CD4-positive, alpha-beta T cell treated with Interleukin-6 at 100 ng/mL for 8 hours (primary cell): ENCODE data around the gene AEBP1.

Source experiments
- DNase-seq: peaks from one replicate; pipeline ENCODE4 v3.0.0-alpha.2; 2020; ENCODE audit warnings: mixed read lengths, low spot score

Gene AEBP1

DNA sequence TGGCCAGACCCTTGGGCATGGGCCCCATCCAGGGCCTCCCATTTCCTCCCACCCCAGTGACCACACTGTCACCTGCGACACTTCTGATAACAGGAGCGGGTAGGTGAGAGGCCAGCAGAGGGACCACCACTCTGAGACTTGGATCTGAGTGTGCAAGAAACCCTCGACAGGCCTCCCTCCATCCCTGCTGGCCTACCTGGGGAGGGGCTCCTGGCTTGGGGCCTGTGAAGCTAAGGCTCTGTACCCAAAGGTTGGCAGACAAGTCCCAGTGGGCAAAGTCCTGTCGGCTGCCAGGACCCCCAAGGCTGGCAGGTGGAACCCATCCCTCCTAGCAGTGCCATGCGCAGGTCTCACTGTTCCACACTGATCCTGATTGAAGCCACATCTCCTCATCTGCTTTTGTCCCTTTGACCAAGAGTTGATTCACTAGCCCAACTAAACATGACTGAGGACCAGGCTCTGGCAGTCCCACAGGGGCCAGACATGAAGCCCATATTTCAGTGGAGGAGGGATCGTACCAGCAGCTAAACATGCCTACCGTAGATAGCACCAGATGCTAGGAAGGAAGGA, 37.6 kb upstream of the AEBP1 start:
- DNase-seq = no peak

DNA sequence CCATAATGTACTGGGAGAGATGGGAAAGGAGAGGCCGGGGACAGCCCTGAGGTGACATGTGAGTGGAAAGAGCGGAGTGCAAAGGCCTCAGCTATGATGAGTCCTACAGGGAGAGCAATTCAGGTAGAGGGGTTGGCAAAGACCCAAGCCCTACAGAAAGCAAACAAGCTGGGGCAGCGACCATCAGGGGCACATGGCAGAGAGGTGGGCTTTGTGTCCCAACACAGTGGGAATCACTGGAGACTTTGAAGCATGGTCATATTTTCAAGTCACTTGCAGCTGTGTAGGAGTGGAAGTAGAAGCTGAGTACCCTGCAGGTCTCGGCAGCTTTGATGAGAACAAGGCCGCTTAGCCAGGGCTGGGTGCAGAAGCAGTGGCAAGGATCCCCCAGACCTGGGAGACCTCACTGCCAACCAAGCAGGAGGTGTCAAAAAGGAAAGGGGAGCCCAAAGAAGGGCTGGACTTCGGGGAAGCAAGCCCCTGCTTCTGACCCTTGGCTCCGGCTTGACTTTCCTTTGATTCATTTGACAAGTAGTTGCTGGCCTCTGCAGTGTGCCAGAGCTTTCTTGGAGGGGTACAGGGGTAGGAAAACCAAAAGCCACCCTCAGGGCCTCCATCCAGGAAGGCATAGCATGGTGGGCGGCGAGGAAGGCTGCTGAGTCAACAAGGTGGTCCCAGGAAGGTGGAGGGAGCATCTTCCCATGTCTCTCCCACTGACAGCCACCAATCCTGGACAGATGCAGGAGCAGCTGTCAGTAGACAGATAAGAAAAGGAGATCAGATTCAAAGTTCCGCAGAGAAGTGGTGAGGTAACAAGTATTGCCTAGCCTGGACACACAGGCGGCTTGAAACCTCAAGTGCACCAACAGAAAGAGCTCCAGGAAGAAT, 36.8 kb upstream of the AEBP1 start:
- no peak for DNase-seq

- DNase-seq = no peak
Observed at GRCh38 chr7:44068054-44068453, 36.1 kb upstream of the AEBP1 start.

DNA sequence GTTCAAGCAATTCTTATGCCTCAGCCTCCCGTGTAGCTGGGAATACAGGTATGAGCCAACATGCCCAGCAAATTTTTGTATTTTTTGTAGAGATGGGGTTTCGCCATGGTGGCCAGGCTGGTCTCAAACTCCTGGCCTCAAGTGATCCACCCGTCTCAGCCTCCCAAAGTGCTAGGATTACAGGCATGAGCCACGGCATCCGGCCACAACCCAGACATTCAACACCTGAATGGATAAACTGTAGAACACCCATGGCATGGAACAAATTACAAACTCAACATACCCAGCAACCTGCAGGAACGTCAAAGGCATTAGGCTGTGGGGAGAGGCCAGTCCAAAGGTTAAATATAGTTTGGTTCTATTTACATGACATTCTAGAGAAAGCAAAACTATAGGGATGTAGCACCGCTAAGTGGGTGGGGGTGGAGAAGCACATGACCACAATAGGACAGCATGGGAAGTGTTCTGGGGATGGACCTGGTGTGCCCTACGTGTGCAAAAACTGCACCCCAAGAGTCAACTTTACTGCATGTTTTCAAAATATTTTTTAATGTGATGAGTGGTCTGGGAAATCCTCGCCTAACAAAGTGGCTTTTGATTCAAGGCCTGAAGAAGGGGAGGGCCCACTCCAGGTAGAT, 32.3 kb upstream of the AEBP1 start:
- no peak for DNase-seq

DNA sequence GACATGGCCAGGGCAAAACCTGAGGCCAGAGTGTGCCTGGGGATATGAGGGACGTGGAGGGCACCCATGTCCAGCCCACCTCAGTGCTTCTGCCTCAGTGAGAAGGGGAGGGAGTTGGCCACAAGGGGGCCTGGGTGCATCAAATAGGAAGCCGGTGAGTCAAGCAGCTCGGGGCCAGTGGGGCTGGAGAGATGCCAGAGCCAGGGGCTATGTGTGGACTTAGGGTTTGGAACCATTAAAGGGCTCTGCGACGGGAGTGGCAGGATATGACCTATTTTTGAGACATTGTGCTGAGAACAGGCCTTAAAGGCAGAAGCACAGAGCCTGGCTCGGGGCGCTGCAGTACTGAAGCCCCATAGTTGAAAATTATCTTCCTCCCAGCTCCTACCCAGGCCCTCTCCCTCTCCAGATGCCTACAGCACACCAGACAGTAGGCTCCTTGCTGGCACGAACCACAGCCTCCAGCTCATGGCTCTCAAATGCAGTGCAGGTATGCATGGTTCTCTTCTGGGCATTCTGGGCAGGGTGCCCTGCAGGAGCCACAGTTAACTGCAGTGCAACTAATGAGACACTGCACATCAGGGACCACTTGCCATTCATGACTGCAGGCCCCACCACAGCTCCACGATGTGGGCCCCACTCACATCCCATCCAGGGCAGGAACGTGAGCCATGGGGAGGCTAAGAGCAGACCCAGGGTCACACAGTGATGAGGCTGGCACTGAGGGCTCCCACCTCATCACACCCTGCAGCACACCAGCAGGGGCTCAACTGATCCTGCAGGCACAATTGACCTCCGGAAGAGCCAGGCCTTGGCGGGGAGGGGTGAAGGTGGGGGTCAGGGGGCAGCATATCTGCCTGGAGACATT, 31.5 kb upstream of the AEBP1 start:
- peak; percentile 31 for DNase-seq

GRCh38 chr7:44073664-44074348, 30.3 kb upstream of the AEBP1 start:
- no peak for DNase-seq

DNA sequence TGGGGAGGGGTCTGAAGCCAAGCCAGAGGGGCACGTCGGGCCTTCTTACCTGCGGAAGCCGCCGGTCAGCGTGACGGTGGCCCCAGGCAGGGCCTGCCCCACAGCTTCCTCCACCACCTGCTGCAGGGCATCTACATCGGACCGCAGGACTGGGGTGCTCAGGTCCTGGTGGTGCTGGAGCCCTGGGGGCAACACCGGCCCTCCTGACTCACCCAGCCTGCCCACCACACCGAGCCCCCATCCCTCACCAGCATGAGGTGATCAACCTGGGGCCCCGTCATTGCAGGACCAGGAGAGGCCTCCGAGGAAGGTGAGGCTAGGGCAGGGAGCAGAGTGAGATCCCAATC, 29.8 kb upstream of the AEBP1 start:
- DNase-seq = no peak

- no peak for DNase-seq
Observed at GRCh38 chr7:44075296-44076075, 28.7 kb upstream of the AEBP1 start.

DNA sequence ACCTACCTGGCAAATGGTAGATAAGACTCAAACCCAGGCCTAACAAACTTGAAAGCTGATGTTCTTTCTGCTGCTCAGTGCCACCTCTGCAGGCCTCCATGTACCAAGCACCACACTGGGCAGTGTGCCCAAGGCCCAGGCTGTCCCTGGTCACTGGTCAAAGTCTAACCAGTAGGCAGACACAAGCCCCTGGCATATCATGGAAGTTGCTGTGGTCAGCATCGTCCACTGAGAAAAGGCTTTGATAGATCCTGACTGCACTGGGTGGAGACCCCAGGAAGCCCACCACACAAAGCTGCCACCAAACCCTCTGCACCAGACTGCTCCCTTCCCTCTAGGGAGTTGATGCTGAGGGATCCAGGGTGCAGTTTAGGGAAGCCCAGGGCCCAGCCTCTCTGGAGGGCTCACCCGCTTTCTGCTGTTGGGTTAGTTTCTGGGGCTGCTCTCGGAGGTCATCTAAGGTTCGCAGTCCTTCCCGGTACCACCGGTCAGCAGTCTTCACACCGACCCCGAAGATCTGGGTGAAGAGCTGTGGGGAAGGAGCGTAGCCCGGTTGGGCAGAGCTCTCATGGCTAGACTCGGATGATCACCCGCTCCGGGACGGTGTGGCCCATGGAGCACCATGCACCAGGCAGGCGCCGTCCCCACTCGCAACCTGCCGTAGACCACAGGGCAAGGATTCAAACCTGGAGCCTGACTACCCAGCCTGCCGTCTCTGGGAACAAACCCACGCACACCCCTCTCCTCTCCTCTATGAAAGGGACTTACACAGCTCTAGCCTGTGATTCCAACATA, 27.8 kb upstream of the AEBP1 start:
- DNase-seq = no peak

DNA sequence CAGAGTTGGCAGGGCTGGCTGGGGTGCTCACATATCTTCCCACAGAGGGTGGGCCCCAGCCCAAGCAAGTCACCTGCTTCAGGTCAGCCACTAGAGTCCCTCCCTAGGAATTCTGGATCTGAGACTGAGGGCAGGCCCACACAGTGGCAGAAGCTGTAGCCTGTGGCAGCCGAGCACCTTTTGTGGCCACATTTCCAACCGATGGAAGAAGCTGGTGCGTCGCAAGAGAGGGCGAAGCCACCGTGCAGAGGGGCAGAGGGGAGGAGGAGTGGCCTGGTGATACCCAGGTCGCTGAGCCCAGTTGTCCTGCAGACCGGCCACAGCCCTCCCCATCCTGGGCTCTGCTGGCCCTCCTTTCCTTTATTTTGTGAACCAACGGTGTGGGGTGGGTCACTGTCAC, 27.1 kb upstream of the AEBP1 start:
- no peak for DNase-seq

- no peak for DNase-seq
Observed at GRCh38 chr7:44077681-44078091, 26.5 kb upstream of the AEBP1 start.

GRCh38 chr7:44078521-44078920, 25.6 kb upstream of the AEBP1 start:
- DNase-seq = no peak

DNA sequence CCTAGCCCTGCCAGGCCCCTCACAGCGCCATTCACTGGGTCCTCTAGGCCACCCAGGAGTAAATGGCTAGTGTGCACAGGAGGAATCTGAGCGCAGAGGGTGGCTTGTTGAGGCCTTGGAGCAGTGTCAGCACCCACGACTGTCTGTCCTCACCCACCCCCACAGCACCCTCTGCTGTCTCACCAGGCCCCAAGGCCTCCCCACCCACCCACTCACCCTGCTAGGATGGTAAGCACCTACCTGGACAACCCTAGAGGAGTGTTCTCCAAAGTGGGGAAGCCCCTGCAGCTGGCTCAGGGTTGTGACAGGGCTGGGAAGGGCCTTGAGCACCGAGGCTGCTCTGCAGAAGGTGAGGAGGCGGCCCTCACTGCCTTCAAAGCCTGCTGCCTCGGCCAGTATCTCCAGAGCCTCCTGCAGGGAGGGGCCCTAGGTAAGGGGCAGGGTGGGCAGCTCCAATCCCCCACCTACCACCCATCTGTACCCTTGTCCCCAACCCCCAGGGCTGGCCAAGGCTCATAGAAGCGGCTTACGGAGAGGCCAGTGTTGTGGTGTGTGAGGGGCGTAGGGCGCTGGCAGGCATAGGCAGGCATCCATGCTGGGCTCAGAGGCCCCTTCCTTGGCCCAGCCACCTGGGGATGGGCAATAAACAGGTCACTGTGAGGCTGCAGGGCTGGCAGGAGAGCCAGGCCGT, 24.7 kb upstream of the AEBP1 start:
- no peak for DNase-seq

- no peak for DNase-seq
Observed at GRCh38 chr7:44080118-44080517, 24.0 kb upstream of the AEBP1 start.

DNA sequence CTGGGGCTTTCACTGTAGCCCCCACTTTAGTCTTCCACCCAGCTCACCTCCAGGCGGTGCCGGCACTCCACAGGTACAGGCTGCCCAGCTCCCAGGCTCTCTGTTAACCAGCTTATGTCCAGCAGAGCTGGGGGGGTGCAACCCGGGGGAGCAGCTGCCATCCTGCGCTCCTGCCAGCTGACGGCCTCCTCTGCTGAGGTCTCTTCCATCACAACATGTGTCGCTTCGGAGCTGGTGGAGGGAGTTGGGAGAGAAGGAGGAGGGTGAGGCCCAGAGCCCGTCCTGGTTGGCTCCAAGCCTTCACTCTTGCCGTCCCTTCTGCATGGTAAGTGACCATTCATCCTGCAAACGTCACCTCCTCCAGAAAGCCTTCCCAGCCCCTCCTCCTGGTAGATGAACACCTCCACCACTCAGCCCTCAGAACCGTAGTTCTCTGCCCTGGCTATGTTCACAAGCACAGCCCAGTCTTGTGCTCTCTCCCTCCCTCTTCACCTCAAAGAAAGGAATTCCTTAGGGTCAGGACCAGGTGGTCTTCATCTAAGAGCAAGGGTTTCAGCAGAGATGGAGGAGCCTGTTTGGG, 23.4 kb upstream of the AEBP1 start:
- DNase-seq = no peak

GRCh38 chr7:44081266-44081748, 22.8 kb upstream of the AEBP1 start:
- no peak for DNase-seq

GRCh38 chr7:44082541-44083207, 21.5 kb upstream of the AEBP1 start:
- DNase-seq = peak; percentile 100

DNA sequence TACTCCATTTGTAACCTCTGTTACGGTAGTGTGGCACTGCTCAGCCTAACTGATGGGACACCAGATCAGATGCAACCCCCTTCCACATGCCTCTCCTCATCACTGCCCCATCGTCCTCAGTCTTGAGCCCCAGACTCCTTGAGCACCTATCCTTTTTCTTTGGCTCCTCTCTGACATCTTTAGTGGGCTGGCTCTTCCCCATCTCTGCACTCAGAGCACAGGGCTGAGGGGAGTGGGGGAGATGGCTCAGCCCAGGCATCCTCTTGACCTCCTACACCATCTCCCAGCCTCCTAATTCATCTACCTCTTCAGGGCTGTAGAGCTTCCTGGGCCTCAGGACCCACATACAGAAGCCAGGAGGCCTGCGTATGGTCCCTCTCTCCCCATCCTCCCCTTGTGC, 20.3 kb upstream of the AEBP1 start:
- DNase-seq = no peak
